Activated naive CD4-positive, alpha-beta T cell treated with anti-CD3 and anti-CD28 coated beads, Interleukin-2, amount 10 ng/mL, durations not matched to agents 7 days and 5 days (primary cell): ENCODE data around the gene STAC.

Experiments used
- CTCF ChIA-PET: fragments of 350-600 bp; sonication (Branson Sonifier 250); formaldehyde crosslinking; loops from one replicate; lab custom pipeline; 2021; ENCODE audit warnings: antibody characterized with exemption; lab: Charles Lee
- DNase-seq: peaks from one replicate; pipeline ENCODE4 v3.0.0-alpha.2; 2020
- H3K27ac Mint-ChIP-seq: one replicate; pipeline ENCODE4 v1.8.0; 2021; ENCODE audit warnings: mild to moderate bottlenecking, moderate library complexity, mixed read lengths
- H3K27me3 Mint-ChIP-seq: one replicate; pipeline ENCODE4 v1.8.0; 2021; ENCODE audit warnings: mild to moderate bottlenecking, mixed read lengths
- H3K36me3 Mint-ChIP-seq: one replicate; pipeline ENCODE4 v1.8.0; 2021; ENCODE audit warnings: mixed read lengths
- H3K4me1 Mint-ChIP-seq: one replicate; pipeline ENCODE4 v1.8.0; 2021; ENCODE audit warnings: mixed read lengths
- H3K4me3 Mint-ChIP-seq: one replicate; pipeline ENCODE4 v1.8.0; 2021; ENCODE audit warnings: mild to moderate bottlenecking, moderate library complexity, mixed read lengths
- H3K9me3 Mint-ChIP-seq: one replicate; pipeline ENCODE4 v1.8.0; 2021; ENCODE audit warnings: mixed read lengths

Gene STAC

GRCh38 chr3:36477655-36478054 lies 97.4 kb downstream of the STAC start:
- no peaks in the 10 kb centered on the region for H3K4me1 Mint-ChIP-seq
- CTCF ChIA-PET, result no interaction called here
- no peaks in the 10 kb centered on the region for H3K36me3 Mint-ChIP-seq
- H3K27me3 Mint-ChIP-seq, result no peaks in the 10 kb centered on the region
- DNase-seq, result no peak
- H3K4me3 Mint-ChIP-seq, result no peak overlapping the region
- H3K27ac Mint-ChIP-seq, result no peak overlapping the region
- peaks cover 5% of the 10 kb centered on the region for H3K9me3 Mint-ChIP-seq

GRCh38 chr3:36480911-36481648 lies 100.8 kb downstream of the STAC start:
- Mint-ChIP-seq H3K9me3 (peaks cover 5% of the 10 kb centered on the region), H3K4me3 (no peak overlapping the region), H3K27ac (no peak overlapping the region), H3K36me3 (no peaks in the 10 kb centered on the region), H3K4me1 (no peaks in the 10 kb centered on the region), H3K27me3 (no peaks in the 10 kb centered on the region)
- DNase-seq, result no peak
- CTCF ChIA-PET, result no interaction called here

GRCh38 chr3:36482256-36482655 lies 102.0 kb downstream of the STAC start:
- Mint-ChIP-seq H3K36me3 (no peaks in the 10 kb centered on the region), H3K4me1 (no peaks in the 10 kb centered on the region), H3K4me3 (no peak overlapping the region), H3K27ac (no peak overlapping the region), H3K27me3 (no peaks in the 10 kb centered on the region), H3K9me3 (peaks cover 5% of the 10 kb centered on the region)
- DNase-seq, result no peak
- CTCF ChIA-PET, result no interaction called here

- Mint-ChIP-seq H3K4me1 (no peaks in the 10 kb centered on the region), H3K36me3 (no peaks in the 10 kb centered on the region), H3K4me3 (no peak overlapping the region), H3K27me3 (no peaks in the 10 kb centered on the region), H3K27ac (no peak overlapping the region), H3K9me3 (peaks cover 5% of the 10 kb centered on the region)
- no peak for DNase-seq
- CTCF ChIA-PET, result no interaction called here
These were observed 102.6 kb downstream of the STAC start for GRCh38 chr3:36482880-36483279.

- Mint-ChIP-seq H3K36me3 (no peaks in the 10 kb centered on the region), H3K27me3 (no peaks in the 10 kb centered on the region), H3K27ac (no peak overlapping the region), H3K4me1 (no peaks in the 10 kb centered on the region), H3K4me3 (no peak overlapping the region), H3K9me3 (peaks cover 4% of the 10 kb centered on the region)
- CTCF ChIA-PET, result no interaction called here
- no peak for DNase-seq
These were observed 103.4 kb downstream of the STAC start for GRCh38 chr3:36483709-36484108.

- Mint-ChIP-seq H3K4me1 (no peaks in the 10 kb centered on the region), H3K9me3 (no peaks in the 10 kb centered on the region), H3K4me3 (no peak overlapping the region), H3K27ac (no peak overlapping the region), H3K27me3 (no peaks in the 10 kb centered on the region), H3K36me3 (no peaks in the 10 kb centered on the region)
- CTCF ChIA-PET, result no interaction called here
- no peak for DNase-seq
These were observed 104.1 kb downstream of the STAC start for GRCh38 chr3:36484386-36484785.

GRCh38 chr3:36486009-36486795 lies 105.9 kb downstream of the STAC start:
- H3K4me3 Mint-ChIP-seq, result no peak overlapping the region
- CTCF ChIA-PET, result no interaction called here
- no peak for DNase-seq
- no peaks in the 10 kb centered on the region for H3K4me1 Mint-ChIP-seq
- H3K9me3 Mint-ChIP-seq, result no peaks in the 10 kb centered on the region
- H3K36me3 Mint-ChIP-seq, result no peaks in the 10 kb centered on the region
- no peaks in the 10 kb centered on the region for H3K27me3 Mint-ChIP-seq
- H3K27ac Mint-ChIP-seq, result no peak overlapping the region

GRCh38 chr3:36487616-36488015 lies 107.3 kb downstream of the STAC start:
- Mint-ChIP-seq H3K9me3 (no peaks in the 10 kb centered on the region), H3K27me3 (no peaks in the 10 kb centered on the region), H3K4me1 (no peaks in the 10 kb centered on the region), H3K27ac (no peak overlapping the region), H3K36me3 (no peaks in the 10 kb centered on the region), H3K4me3 (no peak overlapping the region)
- CTCF ChIA-PET, result no interaction called here
- DNase-seq, result no peak

GRCh38 chr3:36488077-36488789 lies 107.9 kb downstream of the STAC start:
- Mint-ChIP-seq H3K9me3 (no peaks in the 10 kb centered on the region), H3K36me3 (no peaks in the 10 kb centered on the region), H3K4me3 (no peak overlapping the region), H3K27me3 (no peaks in the 10 kb centered on the region), H3K4me1 (no peaks in the 10 kb centered on the region), H3K27ac (no peak overlapping the region)
- CTCF ChIA-PET, result no interaction called here
- no peak for DNase-seq

GRCh38 chr3:36489101-36489500 lies 108.8 kb downstream of the STAC start:
- H3K27ac Mint-ChIP-seq, result no peak overlapping the region
- CTCF ChIA-PET, result no interaction called here
- no peak for DNase-seq
- H3K27me3 Mint-ChIP-seq, result no peaks in the 10 kb centered on the region
- H3K36me3 Mint-ChIP-seq, result no peaks in the 10 kb centered on the region
- H3K4me1 Mint-ChIP-seq, result no peaks in the 10 kb centered on the region
- no peaks in the 10 kb centered on the region for H3K9me3 Mint-ChIP-seq
- H3K4me3 Mint-ChIP-seq, result no peak overlapping the region

GRCh38 chr3:36489679-36490425 lies 109.5 kb downstream of the STAC start:
- no peaks in the 10 kb centered on the region for H3K36me3 Mint-ChIP-seq
- CTCF ChIA-PET, result no interaction called here
- no peak overlapping the region for H3K4me3 Mint-ChIP-seq
- no peaks in the 10 kb centered on the region for H3K4me1 Mint-ChIP-seq
- DNase-seq, result no peak
- no peaks in the 10 kb centered on the region for H3K27me3 Mint-ChIP-seq
- no peaks in the 10 kb centered on the region for H3K9me3 Mint-ChIP-seq
- H3K27ac Mint-ChIP-seq, result no peak overlapping the region

GRCh38 chr3:36493051-36493450 lies 112.7 kb downstream of the STAC start:
- Mint-ChIP-seq H3K9me3 (no peaks in the 10 kb centered on the region), H3K4me3 (no peak overlapping the region), H3K4me1 (no peaks in the 10 kb centered on the region), H3K27ac (no peak overlapping the region), H3K36me3 (no peaks in the 10 kb centered on the region), H3K27me3 (peaks cover 4% of the 10 kb centered on the region)
- CTCF ChIA-PET, result no interaction called here
- no peak for DNase-seq

- no peak overlapping the region for H3K4me3 Mint-ChIP-seq
- no peaks in the 10 kb centered on the region for H3K4me1 Mint-ChIP-seq
- no peak for DNase-seq
These were observed 114.3 kb downstream of the STAC start for GRCh38 chr3:36494461-36495109.

More at GRCh38 chr3:36494461-36495109, 114.3 kb downstream of the STAC start:
- CTCF ChIA-PET, result no interaction called here
- no peaks in the 10 kb centered on the region for H3K36me3 Mint-ChIP-seq
- H3K27me3 Mint-ChIP-seq, result peaks cover 4% of the 10 kb centered on the region
- H3K27ac Mint-ChIP-seq, result no peak overlapping the region
- no peaks in the 10 kb centered on the region for H3K9me3 Mint-ChIP-seq
